DND-41 (cell line): ENCODE data around the gene CPNE5.

Source experiments
- ATAC-seq: fragments of 200-7000 bp; cut with Tn5 transposase; 3 replicates; pipeline ENCODE4 v1.9.1; 2021; ENCODE audit warnings: low read depth; ENCODE audit not compliant: insufficient read depth
- DNase-seq: peaks from one replicate; pipeline ENCODE4 v3.0.0-alpha.2; 2020
- H2AFZ ChIP-seq: 2 replicates; pipeline ENCODE4 v1.6.0; 2012; ENCODE audit warnings: low read depth, low read length
- H3K27ac ChIP-seq: 2 replicates; pipeline ENCODE4 v1.5.1; 2012; ENCODE audit warnings: low read length, inconsistent platforms
- H3K27me3 ChIP-seq: fragments of 200-600 bp; sonication (generic); 2 replicates; pipeline ENCODE4 v1.6.0; 2012; ENCODE audit warnings: low read length, mild to moderate bottlenecking, inconsistent platforms; ENCODE audit not compliant: insufficient read depth, poor library complexity
- H3K36me3 ChIP-seq: 2 replicates; pipeline ENCODE4 v1.5.1; 2012; ENCODE audit warnings: low read length, inconsistent platforms; ENCODE audit not compliant: insufficient read depth
- H3K4me1 ChIP-seq: 2 replicates; pipeline ENCODE4 v1.5.1; 2012; ENCODE audit warnings: mild to moderate bottlenecking, low read length; ENCODE audit not compliant: insufficient read depth
- H3K4me2 ChIP-seq: 2 replicates; pipeline ENCODE4 v1.6.0; 2012; ENCODE audit warnings: mild to moderate bottlenecking, moderate library complexity, low read length, inconsistent platforms; ENCODE audit not compliant: insufficient read depth
- H3K4me3 ChIP-seq, 2 experiments: fragments of 200-600 bp in 1 of 2; shearing (Covaris generic) in 1 of 2; 2 replicates each; pipeline ENCODE4 v1.5.1; 2012 to 2016; ENCODE audit warnings: inconsistent platforms in 2 of 2, low read length in 2 of 2, mild to moderate bottlenecking in 2 of 2, low read depth in 1 of 2, moderate library complexity in 1 of 2
- H3K79me2 ChIP-seq: 2 replicates; pipeline ENCODE4 v1.6.0; 2012; ENCODE audit warnings: low read length, inconsistent platforms; ENCODE audit not compliant: insufficient read depth
- H3K9ac ChIP-seq: 2 replicates; pipeline ENCODE4 v1.6.0; 2012; ENCODE audit warnings: low read depth, mild to moderate bottlenecking, inconsistent platforms, low read length, moderate library complexity
- H3K9me3 ChIP-seq: 2 replicates; pipeline ENCODE4 v1.5.1; 2012; ENCODE audit warnings: low read length, moderate library complexity, mild to moderate bottlenecking, inconsistent platforms; ENCODE audit not compliant: insufficient read depth, severe bottlenecking
- H4K20me1 ChIP-seq: 2 replicates; pipeline ENCODE4 v1.6.0; 2012; ENCODE audit warnings: low read length; ENCODE audit not compliant: insufficient read depth
- EZH2 ChIP-seq: IDR thresholded peaks from 3 replicates; pipeline ENCODE4 v1.6.1; 2012; ENCODE audit warnings: borderline replicate concordance, low read depth, mild to moderate bottlenecking, moderate library complexity, low read length, inconsistent platforms; ENCODE audit not compliant: severe bottlenecking
- TF ChIP-seq, protein P1 (sequence below): IDR thresholded peaks from 2 replicates; pipeline ENCODE4 v1.5.1; 2012; ENCODE audit warnings: borderline replicate concordance, low read length, moderate library complexity, mild to moderate bottlenecking; ENCODE audit not compliant: poor library complexity, severe bottlenecking; ENCODE audit errors: extremely low read depth

Gene CPNE5

DNA sequence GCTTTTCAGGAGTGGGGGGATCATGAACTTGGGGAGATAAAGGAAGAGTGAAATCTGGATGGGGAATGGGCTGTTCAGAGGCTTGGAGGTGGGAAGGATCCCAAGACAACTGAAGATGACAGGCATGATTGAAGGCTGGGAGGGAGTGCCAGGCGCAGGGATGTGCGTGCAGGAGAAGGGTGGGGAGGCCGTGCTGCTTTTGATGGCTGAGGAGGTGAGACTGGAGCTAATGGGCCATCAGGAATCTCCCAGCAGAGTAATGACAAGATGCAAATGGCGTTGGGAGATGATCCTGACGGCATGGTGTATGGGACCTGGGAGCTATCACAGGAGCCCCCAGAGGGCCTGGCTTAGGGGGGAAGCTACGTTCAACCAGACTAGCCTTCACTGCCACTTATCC is 1.6 kb downstream of the CPNE5 start:
- H3K36me3 ChIP-seq = no peaks in the 10 kb centered on the region
- TF ChIP-seq, protein P1, sequence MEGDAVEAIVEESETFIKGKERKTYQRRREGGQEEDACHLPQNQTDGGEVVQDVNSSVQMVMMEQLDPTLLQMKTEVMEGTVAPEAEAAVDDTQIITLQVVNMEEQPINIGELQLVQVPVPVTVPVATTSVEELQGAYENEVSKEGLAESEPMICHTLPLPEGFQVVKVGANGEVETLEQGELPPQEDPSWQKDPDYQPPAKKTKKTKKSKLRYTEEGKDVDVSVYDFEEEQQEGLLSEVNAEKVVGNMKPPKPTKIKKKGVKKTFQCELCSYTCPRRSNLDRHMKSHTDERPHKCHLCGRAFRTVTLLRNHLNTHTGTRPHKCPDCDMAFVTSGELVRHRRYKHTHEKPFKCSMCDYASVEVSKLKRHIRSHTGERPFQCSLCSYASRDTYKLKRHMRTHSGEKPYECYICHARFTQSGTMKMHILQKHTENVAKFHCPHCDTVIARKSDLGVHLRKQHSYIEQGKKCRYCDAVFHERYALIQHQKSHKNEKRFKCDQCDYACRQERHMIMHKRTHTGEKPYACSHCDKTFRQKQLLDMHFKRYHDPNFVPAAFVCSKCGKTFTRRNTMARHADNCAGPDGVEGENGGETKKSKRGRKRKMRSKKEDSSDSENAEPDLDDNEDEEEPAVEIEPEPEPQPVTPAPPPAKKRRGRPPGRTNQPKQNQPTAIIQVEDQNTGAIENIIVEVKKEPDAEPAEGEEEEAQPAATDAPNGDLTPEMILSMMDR = no peak
- no peak for TF ChIP-seq EZH2
- ATAC-seq (no peak), DNase-seq (no peak)
- no peak overlapping the region for H3K27ac ChIP-seq
- H3K4me2 ChIP-seq = no peak overlapping the region
- H3K9ac ChIP-seq = no peak overlapping the region
- peaks cover 12% of the 10 kb centered on the region for H3K4me1 ChIP-seq
- H4K20me1 ChIP-seq = peaks cover 4% of the 10 kb centered on the region; the same call in 1 of the 2 replicates
- H3K9me3 ChIP-seq = no peaks in the 10 kb centered on the region
- H3K79me2 ChIP-seq = no peaks in the 10 kb centered on the region
- H3K4me3 ChIP-seq = no peak overlapping the region
- H2AFZ ChIP-seq = no peak overlapping the region
- H3K27me3 ChIP-seq = peaks cover 6% of the 10 kb centered on the region

DNA sequence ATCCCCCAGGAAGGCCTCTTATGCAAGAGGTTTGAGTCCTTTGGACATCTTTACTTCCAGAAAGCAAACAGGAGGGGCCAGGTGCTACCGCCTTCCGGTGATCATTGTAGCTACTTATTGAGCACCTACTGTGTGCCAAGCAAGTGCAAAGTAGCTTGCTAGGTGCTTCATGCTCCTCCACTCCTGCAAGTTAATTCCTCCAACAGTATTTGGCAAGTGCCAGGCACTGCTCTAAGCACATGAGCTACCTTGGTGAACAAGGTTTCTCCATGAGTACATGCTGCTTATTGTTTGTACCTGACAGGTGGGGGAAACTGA is 2.3 kb downstream of the CPNE5 start:
- H4K20me1 ChIP-seq = peaks cover 4% of the 10 kb centered on the region; the same call in 1 of the 2 replicates
- no peak overlapping the region for H3K4me3 ChIP-seq
- peaks cover 6% of the 10 kb centered on the region for H3K27me3 ChIP-seq
- H3K27ac ChIP-seq = no peak overlapping the region
- DNase-seq (no peak), ATAC-seq (no peak)
- TF ChIP-seq, protein P1 = no peak
- no peak for TF ChIP-seq EZH2
- H3K4me2 ChIP-seq = no peak overlapping the region
- no peaks in the 10 kb centered on the region for H3K9me3 ChIP-seq
- no peak overlapping the region for H2AFZ ChIP-seq
- no peak overlapping the region for H3K9ac ChIP-seq
- H3K79me2 ChIP-seq = no peaks in the 10 kb centered on the region
- peaks cover 12% of the 10 kb centered on the region for H3K4me1 ChIP-seq
- H3K36me3 ChIP-seq = no peaks in the 10 kb centered on the region

DNA sequence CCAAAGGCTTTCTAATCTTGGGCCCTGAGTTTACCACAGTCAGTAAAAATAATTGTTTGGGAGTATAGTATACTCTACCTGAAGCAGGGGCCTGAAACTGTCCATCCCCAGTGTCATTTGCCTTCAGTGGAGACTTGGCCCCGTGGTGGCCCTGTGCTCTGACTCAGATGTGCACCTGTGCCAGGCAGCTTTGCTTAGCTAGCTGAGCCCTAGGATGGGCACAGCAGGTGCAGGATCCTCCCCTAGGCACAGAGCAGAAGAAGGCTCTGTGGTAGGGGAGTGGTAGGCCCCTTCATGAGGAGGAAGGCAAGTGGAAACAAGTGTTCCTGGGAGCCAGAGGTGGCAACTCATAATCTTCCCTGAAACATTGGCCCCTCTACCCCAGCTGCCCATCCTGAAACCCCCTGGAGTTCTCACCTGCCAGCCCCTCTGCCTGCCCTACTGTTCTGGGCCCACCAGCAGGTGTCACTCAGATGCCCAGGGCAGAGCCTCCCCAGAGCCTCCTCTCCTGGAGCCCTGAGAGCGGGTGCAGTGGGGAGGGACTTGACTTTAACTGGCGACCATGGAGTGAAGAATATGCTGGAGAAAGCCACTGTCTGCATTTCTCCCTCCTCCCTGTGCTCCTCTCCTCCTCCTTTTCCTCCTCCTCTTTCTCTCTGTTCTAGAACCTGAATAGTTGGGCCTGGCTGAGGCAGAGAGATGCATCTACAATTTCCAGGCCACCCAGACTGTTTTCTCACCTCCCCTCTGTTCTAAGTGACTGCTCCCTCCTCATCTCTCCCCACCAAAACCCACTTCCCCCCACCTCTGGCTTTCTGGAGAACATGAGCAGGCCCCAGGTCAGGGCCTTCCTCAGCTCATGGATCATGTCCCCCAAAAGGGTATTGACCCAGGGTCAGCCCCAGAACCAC is 2.9 kb downstream of the CPNE5 start:
- peaks cover 4% of the 10 kb centered on the region; the same call in 1 of the 2 replicates for H4K20me1 ChIP-seq
- H3K9me3 ChIP-seq = no peaks in the 10 kb centered on the region
- H3K9ac ChIP-seq = no peak overlapping the region
- H3K4me3 ChIP-seq = no peak overlapping the region
- no peak overlapping the region for H2AFZ ChIP-seq
- TF ChIP-seq, protein P1 = peak; percentile 39
- TF ChIP-seq EZH2 = no peak
- H3K4me2 ChIP-seq = no peak overlapping the region
- H3K4me1 ChIP-seq = peaks cover 12% of the 10 kb centered on the region
- no peaks in the 10 kb centered on the region for H3K79me2 ChIP-seq
- ATAC-seq (0 out of 3 replicates have a peak, but pooled peaks have one; percentile 4), DNase-seq (no peak)
- no peak overlapping the region for H3K27ac ChIP-seq
- H3K36me3 ChIP-seq = no peaks in the 10 kb centered on the region
- peaks cover 6% of the 10 kb centered on the region for H3K27me3 ChIP-seq
